ENCODE results near the gene UTP25.
"Not testable (repeated sequence)": the region's sequence is repeated elsewhere in the genome, so short reads cannot be mapped to it uniquely, and the experiment has no call there.

The UTP25 gene, protein sequence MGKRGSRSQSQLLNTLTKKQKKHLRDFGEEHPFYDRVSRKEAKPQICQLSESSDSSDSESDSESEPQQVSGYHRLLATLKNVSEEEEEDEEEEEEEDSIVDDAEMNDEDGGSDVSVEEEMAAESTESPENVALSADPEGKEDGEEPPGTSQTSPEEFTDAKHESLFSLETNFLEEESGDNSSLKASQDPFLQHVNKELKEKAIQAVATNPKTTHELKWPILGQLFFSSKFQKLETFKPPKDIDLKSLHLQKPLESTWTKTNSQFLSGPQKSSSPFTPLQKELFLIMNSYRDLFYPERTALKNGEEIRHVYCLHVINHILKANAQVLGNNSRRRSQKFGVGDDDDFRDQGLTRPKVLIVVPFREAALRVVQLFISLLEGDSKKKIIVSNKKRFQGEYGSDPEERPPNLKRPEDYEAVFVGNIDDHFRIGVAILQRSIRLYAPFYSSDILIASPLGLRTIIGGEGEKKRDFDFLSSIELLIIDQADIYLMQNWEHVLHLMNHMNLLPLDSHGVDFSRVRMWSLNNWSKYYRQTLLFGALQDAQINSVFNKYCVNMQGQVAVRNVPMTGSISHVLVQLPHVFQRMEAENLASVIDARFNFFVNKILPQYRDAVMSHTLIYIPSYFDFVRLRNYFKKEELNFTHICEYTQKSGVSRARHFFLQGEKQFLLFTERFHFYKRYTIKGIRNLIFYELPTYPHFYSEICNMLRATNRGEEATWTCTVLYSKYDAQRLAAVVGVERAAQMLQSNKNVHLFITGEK

DNA sequence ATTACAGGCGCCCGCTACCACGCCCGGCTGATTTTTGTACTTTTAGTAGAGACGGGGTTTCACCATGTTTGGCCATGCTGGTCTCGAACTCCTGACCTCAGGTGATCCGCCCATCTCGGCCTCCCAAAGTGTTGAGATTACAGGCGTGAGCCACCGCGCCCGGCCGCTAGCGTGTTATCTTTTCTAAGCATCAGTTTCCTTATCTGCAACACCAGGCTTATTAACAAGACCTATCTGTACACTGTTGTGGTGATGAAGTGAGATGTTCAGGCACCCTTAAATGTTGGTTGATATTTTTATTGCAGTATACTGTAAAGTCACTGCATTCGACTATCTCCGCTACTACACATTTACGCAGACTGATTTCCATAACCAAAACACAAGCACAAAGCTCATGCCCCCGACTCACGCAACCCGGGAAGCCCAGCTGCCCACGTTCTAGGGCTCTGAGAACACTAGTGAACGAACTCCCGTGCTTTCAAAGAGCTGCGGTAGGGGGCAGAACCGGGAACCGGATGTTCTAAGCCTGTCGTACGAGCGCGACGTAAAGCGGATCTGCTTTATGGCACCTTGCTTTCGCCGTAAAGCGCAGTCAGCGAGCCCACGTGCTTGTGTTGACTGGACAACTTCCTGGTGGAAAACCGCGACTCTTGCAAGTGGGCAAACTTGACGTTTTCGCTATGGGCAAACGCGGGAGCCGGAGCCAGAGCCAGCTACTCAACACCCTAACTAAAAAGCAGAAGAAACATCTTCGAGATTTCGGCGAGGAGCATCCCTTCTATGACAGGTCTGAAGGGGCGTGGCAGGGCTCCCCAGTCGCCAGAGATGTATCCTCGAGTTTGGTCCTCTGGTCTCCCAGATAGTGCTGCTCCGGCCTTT, at the start of gene UTP25:
Gene UTP25 (plus strand): TSS at position 589 of the 879 bp plus-strand sequence. CDS start 92 bp downstream, at position 681.
- peak; percentile 86 for DNase-seq (ENCODE audit: low read depth)

DNA sequence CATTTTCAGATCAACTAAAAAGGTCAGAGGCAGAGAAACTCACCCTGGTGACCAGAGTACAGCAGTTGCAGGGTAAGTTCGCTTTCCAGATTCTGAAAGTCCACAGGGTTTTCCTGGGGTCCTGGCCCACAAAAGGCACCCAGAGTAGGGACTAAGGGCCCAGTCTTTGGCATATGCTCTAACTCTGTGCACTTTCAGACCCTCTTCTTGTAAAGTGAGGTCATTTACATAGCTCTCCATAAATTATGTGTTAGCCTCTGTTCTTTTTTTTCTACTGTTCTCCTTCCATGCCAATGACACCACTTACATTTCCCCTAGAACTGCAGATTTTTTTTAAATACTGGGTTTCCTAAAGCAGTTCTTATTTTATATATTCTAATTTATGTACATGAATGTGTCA, 49.7 kb upstream of the UTP25 start:
- DNase-seq (ENCODE audit: low read depth), result no peak

DNA sequence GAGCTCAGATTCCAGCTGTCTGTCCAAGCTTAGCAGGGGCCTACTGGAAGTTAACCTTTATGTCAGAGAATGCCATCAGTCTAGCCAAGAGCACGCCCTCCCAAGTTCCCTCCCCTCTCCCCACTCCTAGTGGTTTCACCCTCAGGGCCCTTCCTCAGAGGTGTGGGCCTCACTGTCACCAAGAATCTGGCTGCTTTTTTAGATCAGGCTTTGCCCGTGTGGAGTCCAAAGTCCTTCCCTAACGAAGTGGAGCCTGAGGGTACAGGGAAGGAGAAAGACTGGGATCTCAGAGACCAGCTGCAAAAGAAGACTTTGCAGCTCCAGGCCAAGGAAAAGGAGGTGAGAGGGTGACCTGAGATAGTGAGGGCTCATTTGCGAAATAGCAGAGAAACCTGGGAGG, 47.5 kb upstream of the UTP25 start:
- DNase-seq (ENCODE audit: low read depth), result no peak

DNA sequence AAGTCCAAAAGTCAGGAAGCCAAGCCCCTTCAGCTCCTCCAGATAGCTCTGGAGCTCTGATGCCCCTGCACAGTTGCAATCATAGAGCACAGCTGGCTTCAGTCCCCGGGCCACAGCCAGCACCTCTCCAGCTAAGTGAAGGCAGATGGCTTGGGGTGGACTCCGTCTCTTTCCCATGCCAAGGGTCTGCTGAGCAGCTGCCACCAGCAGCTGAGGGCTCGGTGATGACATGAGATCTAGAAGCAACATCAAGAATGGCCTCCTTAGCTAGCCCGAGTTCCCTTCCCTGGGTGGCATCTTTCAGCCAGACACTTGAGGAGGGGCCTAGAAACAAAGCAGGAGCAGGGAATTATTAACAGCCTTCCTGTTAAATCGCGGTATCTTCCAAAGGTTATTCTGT, 44.4 kb upstream of the UTP25 start:
- no peak for DNase-seq (ENCODE audit: low read depth)

DNA sequence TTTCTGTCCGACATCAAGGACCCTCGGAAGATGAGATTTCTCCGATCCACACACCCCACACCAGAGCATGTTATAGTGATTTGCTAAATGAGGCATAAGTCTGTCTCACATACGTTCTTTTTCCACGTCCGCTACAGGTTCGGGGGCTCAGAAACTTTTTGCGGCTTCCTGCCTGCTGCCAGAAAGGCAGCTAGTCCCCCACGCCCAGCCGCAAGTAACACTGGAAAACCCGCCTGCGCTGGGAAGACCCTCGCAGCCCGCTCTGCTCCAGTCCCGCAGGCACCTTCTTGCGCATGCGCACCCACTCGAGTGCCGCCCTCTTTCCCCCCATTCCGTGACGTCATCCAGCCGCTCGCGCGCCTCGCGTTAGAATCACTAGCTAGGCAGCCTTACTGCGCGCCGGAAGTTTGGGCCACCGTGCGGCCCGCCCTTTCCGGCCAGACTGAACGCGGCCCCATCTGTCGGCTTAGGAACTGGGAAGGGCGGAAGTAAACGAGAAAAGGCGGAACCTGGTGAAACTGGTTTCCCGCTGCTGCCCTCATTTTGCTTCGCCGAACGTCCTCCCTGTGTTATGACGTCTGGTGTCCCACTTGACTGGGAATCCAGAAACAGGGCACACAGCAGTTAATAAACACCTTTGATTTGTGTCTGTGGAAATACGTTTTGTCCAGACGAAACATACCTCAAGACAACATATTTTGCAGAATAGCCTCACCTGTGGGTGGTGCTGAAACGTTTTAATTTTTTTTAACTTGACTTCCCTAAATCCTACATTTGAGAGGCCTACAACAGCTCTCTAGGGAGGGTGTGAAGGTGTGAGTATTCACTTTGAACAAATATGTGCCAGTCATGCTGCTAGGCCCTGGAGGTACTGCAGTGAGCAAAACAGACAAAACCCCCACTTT, 43.3 kb upstream of the UTP25 start, which contains the start of gene C1orf74:
Gene C1orf74 (minus strand): TSS at position 295 of the 905 bp plus-strand sequence. CDS start 925 bp downstream, outside the sequence.
- DNase-seq (ENCODE audit: low read depth), result peak; percentile 99

DNA sequence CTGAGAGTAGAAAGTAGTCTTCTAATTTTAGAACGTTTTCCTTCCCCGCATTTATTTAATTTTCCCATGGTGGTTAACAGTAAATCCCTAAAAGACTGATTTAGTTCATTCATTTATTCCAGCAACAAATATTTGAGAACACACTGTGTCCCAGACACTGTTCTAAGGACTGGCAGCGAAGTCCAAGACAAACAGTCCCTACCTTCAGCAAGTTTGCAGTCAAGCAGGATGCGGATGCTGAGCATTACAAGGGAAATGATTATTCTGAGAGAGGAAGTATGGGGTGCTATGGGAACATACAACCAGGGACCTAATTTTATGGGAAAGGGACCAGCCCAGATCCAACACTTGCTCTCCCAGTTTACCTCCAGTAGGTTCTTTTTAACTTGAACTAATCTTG, 42.2 kb upstream of the UTP25 start:
- no peak for DNase-seq (ENCODE audit: low read depth)

DNA sequence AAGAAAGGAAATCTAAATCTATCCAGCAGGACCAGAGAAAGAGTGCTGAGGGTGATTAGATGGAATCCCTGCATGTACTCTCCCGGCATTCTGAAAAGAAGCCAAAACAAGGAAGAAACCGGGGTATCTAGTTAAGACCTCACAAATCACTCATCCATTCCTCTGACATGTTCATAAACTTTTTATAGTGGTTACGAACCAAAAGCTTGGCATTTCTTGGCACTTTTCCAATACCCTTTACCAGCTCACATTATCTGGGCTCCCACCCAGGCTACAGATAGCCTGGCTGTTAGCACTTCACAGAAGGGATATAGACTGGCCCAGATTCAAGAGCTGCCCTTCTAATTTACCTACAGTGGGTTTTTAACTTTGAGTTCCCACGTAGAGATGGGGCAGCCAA, 41.6 kb upstream of the UTP25 start:
- DNase-seq (ENCODE audit: low read depth), result no peak

DNA sequence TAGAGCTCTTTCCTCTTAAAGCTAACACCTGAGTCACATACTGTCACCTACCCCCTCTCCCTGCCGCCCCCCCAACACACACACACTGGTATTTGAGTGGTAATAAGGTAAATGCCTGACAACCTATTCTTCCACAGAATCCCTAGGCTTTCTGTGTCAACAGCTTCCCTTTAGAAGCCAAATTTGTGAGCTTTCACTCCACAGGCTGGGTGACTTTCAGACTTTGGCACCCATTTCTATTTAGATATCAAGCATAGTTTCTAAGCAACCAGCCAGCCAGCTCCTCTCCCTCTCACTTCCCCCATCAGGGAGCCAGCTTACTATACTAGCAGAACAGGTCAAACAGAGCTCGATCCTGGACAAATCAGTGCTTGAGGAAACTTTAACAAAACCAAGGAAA, 40.2 kb upstream of the UTP25 start:
- DNase-seq (ENCODE audit: low read depth), result no peak

DNA sequence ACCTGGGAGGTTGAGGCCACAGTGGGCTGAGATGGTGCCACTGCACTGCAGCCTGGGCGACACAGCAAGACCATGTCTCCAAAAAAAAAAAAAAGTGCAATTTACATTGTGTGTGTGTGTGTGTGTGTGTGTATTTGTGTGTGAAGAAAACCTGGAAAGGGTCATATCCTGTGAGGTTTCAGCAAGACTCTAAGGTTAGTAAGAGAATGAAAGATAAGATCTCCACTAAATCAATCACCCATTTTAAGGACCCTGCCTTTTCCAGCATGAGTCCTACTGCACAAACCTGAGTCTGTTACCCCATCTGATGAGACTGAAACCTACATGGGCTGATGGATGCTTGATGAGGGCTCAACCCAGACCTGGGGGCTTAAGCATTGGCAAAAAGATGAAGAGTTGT, 38.5 kb upstream of the UTP25 start:
- no peak for DNase-seq (ENCODE audit: low read depth)

DNA sequence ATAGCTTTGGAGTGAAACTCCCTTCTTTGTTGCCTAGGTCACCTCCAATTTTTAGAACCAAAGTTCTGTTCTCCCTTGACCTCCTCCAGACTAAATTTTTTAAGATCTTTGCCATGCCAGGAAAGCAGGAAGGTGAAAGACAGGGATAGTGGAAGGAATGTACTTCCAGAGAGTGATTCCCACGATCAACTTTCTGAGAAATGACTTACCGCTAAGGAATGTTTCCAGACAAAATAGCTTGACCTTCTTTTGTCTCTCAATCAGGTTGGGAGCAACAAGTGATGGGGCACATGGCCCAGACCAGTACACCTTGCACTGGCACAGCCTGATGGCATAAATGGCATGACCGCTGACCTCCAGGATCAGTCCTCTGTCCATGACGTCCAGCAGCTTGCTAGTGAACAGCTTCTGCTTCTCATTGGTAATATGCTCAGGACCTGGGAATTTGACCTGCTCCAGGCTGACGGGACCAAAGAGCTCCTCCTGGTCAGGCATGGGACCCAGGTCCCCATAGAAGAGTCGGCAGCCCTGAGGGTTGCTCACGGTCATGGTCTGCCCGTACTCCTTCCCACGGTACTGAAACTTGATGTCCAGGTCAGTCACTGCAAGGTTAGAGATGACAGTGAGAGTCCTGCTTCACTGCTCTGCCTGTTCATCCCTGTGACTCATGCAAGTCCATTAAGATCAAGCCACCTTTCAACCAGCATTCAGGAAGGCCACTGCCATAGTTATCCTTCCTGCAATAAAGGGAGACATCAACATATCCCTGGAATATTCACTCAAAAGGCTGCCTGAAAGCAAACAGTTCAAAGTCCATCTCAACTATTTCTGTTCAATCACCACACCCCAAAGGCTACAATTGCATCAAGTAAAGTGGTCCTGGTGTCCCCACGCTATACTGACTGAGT, 37.2 kb upstream of the UTP25 start:
- DNase-seq (ENCODE audit: low read depth), result no peak

DNA sequence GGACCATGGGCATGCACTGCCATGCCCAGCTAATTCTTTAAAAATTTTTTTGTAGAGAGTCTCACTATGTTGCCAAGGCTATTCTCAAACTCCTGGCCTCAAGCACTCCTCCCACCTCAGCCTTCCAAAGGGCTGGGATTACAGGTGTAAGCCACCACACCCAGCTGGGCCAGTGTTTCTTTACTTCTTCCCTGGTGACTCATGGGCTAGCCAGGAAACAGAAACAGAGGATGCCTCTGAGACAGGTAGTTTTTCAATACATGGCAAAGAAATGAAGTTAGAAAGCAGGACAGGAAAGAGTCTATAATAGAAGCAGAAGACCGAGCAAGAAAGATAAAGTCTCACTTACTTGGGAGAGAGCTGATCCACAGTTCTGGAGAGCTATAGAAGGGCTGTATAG, 35.9 kb upstream of the UTP25 start:
- DNase-seq (ENCODE audit: low read depth), result no peak

DNA sequence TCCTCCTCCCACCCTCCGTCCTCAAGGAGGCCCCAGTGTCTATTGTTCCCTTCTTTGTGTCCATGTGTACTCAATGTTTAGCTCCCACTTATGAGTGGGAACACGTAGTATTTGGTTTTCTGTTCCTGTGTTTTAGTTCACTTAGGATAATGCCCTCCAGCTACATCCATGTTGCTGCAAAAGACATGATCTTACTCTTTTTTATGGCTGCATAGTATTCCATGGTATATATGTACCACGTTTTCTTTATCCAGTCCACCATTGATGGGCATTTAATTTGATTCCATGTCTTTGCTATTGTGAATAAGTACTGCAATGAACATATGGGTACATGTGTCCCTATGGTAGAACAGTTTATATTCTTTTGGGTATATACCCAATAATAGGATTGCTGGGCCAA, 34.1 kb upstream of the UTP25 start:
- DNase-seq (ENCODE audit: low read depth), result not testable (repeated sequence)

DNA sequence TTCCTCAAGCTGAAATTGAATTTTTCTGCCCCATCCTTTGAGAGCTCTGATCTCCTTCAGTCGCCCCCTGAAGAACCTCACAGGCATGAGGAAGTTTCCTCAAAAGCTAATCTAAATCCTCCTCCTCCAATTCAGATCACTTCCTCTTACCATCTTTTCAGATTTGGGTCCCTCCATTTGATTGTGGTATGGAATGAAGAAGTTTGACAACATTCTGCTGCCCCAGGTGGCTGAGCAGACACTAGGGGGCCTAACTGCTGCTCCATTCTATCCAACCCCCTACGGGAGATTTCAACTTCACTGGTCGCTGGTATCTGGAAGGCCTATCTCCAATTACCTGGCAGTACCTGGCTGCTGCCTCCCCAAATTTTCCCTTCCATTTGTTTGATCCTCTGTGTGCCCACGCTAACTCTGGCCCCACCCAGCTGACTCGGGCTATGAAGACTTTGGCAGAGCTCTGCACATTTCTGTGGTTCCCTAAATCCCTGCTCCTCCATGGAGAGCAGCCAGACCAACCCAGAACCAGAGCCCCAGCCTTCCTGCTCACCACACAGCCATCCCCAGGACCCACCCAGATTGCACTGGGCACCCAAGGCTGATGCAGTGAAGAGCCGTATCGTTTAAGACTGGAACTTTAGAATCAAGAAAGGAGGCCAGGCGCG, 29.7 kb upstream of the UTP25 start:
- no peak for DNase-seq (ENCODE audit: low read depth)

DNA sequence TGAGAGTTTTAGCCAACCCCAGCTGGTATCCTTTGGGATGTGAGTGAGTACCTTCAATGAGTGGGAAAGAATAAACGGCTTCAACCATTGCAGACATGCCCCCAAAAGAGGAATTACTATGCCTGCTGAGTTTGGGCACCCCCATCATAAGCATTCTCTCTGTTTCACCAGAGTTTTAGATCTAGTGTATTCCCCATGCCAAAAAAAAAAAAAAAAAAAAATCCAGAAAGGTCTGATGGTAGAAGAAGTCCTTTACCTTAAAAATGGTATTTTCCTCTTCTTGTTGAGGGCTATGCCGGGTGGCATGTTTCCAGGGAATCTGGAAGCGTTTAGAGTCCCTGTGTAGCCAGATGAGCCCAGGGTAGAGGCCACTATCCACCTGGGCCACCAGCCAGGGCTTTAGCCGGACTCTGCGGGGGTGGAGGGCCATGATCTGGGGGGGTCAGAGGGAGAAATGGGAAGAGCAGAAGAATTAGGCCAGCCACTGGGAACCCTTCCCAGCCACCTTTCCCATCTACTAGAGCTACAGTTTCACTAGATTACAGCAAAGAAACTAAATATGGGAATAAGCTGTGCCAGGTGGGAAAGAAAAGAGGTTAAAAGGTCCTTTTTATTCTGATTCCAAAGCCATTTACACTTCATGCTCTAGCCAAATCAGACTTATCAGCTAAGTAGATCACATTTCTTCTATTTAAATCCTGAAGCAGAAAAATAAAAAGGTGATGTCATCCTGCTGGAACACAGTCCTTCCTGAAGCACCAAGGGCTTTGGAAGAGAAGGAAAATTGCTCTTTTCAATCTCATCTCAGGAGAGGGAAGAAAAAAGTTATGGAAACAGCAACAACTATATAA, 26.6 kb upstream of the UTP25 start:
- DNase-seq (ENCODE audit: low read depth), result no peak

DNA sequence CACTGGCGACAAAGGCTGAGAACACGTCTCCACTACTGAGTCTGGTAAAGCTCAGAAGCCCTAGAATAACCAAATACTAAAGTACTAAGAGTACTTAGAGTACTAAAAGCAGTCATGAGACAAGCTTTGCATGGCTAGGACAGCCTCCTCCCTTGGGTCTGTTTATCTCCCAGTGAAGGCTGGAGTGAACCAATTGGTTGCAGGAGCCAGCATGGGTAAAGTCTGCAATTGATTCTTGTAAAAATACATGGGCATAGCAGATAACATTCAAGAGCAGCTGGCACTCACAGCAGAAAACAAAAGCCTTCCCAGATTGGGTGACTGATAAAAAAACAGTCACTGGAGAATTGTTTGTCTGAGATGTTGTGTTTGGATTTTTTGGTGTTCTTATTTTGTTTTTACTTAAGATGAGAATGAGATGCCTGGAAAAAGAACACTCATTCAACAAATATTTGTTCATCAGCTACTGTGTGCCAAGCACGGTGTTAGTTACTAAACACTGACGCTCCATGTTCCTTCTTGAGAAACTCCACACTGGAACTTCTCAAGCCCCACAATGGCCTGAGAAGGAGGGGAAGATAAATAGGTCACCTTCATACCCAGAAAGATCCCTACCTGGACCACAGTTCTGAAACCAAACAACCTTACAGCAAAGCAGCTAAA, 25.5 kb upstream of the UTP25 start:
- DNase-seq (ENCODE audit: low read depth), result no peak

DNA sequence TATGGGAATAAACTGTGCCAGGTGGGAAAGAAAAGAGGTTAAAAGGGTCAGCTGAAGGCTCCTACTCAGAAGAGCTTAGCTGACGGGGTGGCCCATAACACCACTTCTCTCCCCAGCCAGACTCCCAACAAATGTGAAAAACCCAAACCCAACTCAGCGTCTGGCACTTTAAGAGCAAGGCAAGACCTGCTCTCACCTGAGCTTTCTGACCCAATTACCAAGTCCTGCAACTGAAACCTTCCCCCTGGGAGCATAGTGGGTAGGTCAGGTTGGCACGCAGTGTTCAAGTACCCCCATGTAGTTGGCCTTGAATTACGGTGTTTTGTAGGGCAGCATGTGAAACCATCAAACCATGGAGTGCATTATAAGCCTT, 25.0 kb upstream of the UTP25 start:
- no peak for DNase-seq (ENCODE audit: low read depth)

DNA sequence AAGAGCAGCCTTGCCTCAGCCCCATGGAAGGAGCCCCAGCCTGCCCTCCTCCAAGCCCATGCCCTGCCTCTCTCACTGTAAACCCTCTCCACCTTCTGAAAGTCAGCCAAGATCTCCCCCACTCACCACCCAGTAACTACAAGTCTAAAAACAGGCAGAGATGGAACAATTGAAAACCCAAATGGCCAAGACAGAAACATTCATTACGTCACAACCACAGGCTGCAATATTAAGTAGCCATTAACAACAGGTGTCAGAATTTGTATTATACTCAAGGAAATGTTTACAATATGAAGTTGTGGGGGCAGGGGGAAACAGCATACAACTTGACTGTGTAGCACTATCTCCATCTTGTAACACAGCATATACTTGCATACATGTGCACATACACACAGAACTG, 24.2 kb upstream of the UTP25 start:
- DNase-seq (ENCODE audit: low read depth), result no peak

DNA sequence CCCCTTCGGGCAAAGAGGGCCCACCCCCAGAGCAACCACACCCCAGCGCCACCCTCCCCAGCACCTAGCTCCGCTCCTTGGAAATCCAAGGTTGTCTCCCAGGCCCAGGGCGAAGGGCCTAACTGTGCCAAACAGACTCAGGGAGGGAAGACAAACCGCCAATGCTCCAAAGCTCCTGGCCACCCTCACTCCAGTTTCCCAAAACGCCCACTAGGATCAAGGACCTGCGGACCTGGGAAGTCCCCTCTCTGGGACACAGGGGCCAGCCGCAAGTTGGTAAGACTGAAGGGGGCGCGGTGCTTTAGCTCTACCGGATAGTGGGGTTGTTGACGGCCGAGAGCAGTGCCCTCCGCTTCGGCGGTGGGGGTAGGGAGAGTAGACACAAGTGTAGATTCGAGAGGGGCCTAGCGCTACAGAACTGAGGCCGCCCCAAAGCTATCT, 22.4 kb upstream of the UTP25 start:
- no peak for DNase-seq (ENCODE audit: low read depth)
